Measurements from ENCODE around the gene ABCD1.
"Not testable (repeated sequence)": the region's sequence is repeated elsewhere in the genome, so short reads cannot be mapped to it uniquely, and the experiment has no call there.

Gene ABCD1

GRCh38 chrX:153687121-153688039, 37.3 kb upstream of the ABCD1 start, which contains the start of gene SLC6A8:
SLC6A8 (plus strand) TSS chrX:153687926; CDS start chrX:153688575, 649 bp downstream.
- peak; percentile 25 for TF ChIP-seq CTCF (conservative IDR thresholded peaks at IDR 0.05)
- no peak for TF ChIP-seq ZFX (IDR thresholded peaks at IDR 0.05)
- peak within 1 kb of the TSS; percentile 78 for H3K27ac ChIP-seq

- peak overlapping the region; percentile 78; the same call in 1 of the 2 replicates for H3K27ac ChIP-seq
- TF ChIP-seq ZFX (IDR thresholded peaks at IDR 0.05) (no peak), CTCF (conservative IDR thresholded peaks at IDR 0.05) (no peak)
Observed at GRCh38 chrX:153688071-153688470, 36.6 kb upstream of the ABCD1 start.

- no peak for TF ChIP-seq ZFX (IDR thresholded peaks at IDR 0.05)
- TF ChIP-seq CTCF (conservative IDR thresholded peaks at IDR 0.05): no peak
Observed at GRCh38 chrX:153688506-153688905, 36.1 kb upstream of the ABCD1 start.

GRCh38 chrX:153688911-153689590, 35.6 kb upstream of the ABCD1 start:
- TF ChIP-seq ZFX (IDR thresholded peaks at IDR 0.05): no peak
- TF ChIP-seq CTCF (conservative IDR thresholded peaks at IDR 0.05): no peak
- H3K27ac ChIP-seq: peak overlapping the region; percentile 78

More at GRCh38 chrX:153688506-153688905, 36.1 kb upstream of the ABCD1 start:
- H3K27ac ChIP-seq: peak overlapping the region; percentile 78

GRCh38 chrX:153689654-153690465, 34.8 kb upstream of the ABCD1 start:
- no peak for TF ChIP-seq CTCF (conservative IDR thresholded peaks at IDR 0.05)
- no peak for TF ChIP-seq ZFX (IDR thresholded peaks at IDR 0.05)
- peak overlapping the region; percentile 78 for H3K27ac ChIP-seq

GRCh38 chrX:153690466-153690865, 34.2 kb upstream of the ABCD1 start:
- H3K27ac ChIP-seq: peak overlapping the region; percentile 78; the same call in 1 of the 2 replicates
- TF ChIP-seq ZFX (IDR thresholded peaks at IDR 0.05) (no peak), CTCF (conservative IDR thresholded peaks at IDR 0.05) (no peak)

GRCh38 chrX:153691032-153691827, 33.4 kb upstream of the ABCD1 start:
- not testable (repeated sequence) for H3K27ac ChIP-seq
